GM23248 (cell line): ENCODE measurements around the gene PHRF1.

Source experiments
- EZH2 ChIP-seq: fragments of 200-600 bp; sonication (generic); IDR thresholded peaks from 2 replicates; pipeline ENCODE4 v1.6.1; 2018; ENCODE audit warnings: antibody characterized with exemption, mild to moderate bottlenecking; ENCODE audit not compliant: insufficient read depth, poor library complexity, severe bottlenecking
- EZH2phosphoT487 ChIP-seq: fragments of 200-600 bp; sonication (generic); IDR thresholded peaks from 2 replicates; pipeline ENCODE4 v1.6.1; 2018; ENCODE audit warnings: antibody characterized with exemption, moderate library complexity, mild to moderate bottlenecking, low read depth; ENCODE audit not compliant: insufficient read depth

DNA sequence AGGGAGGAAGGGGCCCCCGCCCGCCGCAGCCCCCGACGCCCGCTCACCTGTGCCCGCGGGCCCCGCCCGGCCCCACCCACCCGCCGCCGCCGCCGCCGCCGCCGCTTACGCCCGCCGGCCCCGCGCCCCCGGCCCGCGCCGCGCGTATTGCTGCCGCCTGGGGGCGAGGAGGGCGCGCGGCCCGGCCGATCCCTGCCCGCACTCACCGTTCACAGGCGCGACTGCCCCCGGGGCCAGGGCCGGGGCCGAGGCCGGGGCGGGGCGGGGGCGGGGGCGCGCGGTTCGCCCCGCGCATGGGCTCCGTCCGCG, 41.1 kb upstream of the PHRF1 start:
- TF ChIP-seq EZH2, result no peak
- no peak for TF ChIP-seq EZH2phosphoT487
